Measurements from ENCODE around the gene GPI. TPM values are rescaled to one million over a fixed set of nuclear protein-coding genes. Genes with fewer than 3 reads are reported as not detected.

Gene GPI
- total RNA-seq, 2 experiments from 2014 or later, result 501 to 600 TPM

DNA sequence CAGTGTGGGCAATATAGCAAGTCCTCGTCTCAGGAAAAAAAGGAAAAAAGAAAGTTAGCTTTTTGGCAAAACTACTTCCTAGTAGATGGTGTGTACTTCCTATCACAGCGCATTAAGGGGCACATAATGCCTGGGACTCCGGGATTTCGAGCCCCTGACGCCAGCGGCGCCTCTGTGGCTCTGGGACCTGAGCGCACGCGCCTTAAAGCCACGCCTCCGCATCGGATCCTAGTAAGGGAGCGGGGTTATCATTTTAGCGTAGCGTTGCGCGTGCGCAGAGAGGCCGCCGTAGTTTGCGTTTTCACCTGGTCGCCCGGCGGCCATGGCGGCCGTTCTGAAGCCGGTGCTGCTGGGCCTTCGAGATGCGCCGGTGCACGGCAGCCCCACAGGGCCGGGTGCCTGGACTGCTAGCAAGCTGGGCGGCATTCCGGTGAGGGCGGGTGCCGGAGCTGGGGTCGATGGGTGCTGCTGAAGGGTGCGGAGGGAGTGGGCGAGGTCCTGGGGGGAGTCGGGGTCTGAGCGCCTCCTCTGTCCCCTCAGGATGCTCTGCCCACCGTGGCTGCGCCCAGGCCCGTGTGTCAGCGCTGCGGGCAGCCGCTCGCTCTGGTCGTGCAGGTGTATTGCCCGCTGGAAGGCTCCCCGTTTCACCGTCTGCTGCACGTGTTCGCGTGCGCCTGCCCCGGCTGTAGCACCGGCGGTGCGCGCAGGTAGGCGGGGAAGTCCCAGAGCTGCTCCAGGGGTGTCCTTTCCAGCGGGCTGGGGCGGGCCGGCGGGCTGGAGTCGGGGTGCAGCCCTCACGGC, 39.3 kb downstream of the GPI start, which contains the start of gene PDCD2L:
Gene PDCD2L (plus strand): TSS at position 291 of the 801 bp plus-strand sequence. CDS start 32 bp downstream, at position 323.
- peak; percentile 95 for DNase-seq
- no peaks in the 10 kb centered on the region for H3K9me3 Mint-ChIP-seq (ENCODE audit: low read depth)
- H3K27ac Mint-ChIP-seq, result peak within 1 kb of the TSS; percentile 79
- H3K4me1 Mint-ChIP-seq, result peaks cover 15% of the 10 kb centered on the region
- H3K36me3 Mint-ChIP-seq, result peaks cover 27% of the 10 kb centered on the region
- CTCF ChIA-PET, result interaction anchor here (1.2 to 4.9 kb wide), 3 partner anchors 24 to 58 kb away, joined by 3 to 18 read pairs (median 4); partner anchors contain the start of gene UBA2
- H3K27me3 Mint-ChIP-seq, result no peaks in the 10 kb centered on the region
- peak; percentile 97 for ATAC-seq
- H3K4me3 Mint-ChIP-seq, result peak within 1 kb of the TSS; percentile 81

DNA sequence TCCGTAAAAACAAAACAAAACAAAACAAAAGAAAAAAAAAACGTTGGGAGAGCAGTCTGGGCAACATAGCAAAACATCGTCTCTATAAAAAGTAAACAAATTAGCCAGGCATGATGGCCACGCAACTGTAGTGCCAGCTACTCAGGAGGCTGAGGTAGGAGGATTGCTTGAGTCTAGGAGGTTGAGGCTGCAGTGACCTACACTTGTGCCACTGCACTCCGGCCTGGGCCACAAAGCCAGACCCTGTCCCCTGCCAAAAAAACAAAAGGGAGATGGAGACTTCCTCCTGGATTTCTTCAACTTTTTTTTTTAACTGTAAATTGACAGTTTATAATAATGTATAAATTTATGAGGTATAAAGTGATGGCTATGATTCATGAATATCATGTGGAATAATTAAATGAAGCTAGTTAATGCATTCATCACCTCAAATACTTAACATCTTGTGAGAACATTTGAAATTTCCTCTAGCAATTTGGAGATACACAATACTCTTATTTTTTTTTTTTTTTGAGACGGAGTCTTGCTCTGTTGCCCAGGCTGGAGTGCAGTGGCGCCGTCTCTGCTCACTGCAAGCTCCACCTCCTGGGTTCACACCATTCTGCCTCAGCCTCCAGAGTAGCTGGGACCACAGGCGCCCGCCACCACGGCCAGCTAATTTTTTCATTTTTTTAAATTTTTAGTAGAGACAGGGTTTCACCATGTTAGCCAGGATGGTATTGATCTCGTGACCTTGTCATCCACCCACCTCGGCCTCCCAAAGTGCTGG, 41.1 kb downstream of the GPI start:
- no peaks in the 10 kb centered on the region for H3K9me3 Mint-ChIP-seq (ENCODE audit: low read depth)
- H3K4me3 Mint-ChIP-seq, result no peak overlapping the region
- ATAC-seq (no peak), DNase-seq (no peak)
- H3K27ac Mint-ChIP-seq, result no peak overlapping the region
- CTCF ChIA-PET, result interaction anchor here (0.6 to 4.9 kb wide), 2 partner anchors 24 to 305 kb away, joined by 3 to 18 read pairs; no protein-coding TSS in a partner anchor
- H3K4me1 Mint-ChIP-seq, result peaks cover 15% of the 10 kb centered on the region
- H3K27me3 Mint-ChIP-seq, result no peaks in the 10 kb centered on the region
- peaks cover 20% of the 10 kb centered on the region for H3K36me3 Mint-ChIP-seq

DNA sequence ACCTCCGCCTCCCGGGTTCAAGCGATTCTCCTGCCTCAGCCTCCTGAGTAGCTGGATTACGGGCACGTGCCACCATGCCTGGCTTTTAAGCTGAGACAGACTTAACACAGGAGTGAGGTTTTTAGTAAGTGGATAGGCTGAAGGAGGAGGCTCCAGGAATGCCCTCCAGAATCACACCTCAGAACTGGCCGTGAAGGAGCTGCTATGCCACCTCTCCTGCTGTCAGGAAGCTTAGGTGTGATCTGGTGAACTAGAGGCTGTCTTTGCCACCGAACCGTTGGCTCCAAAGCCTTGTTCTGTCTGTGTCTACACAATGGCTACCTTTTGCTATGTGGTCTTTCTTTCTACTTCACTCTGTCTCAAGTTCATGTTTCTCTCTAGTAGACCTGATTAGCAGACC, 43.4 kb downstream of the GPI start:
- ATAC-seq (no peak), DNase-seq (no peak)
- peaks cover 15% of the 10 kb centered on the region for H3K36me3 Mint-ChIP-seq
- peaks cover 15% of the 10 kb centered on the region for H3K4me1 Mint-ChIP-seq
- no peaks in the 10 kb centered on the region for H3K9me3 Mint-ChIP-seq (ENCODE audit: low read depth)
- CTCF ChIA-PET, result interaction anchor here (1.2 to 4.9 kb wide), 2 partner anchors 18 to 22 kb away, joined by 4 to 18 read pairs; no protein-coding TSS in a partner anchor
- no peak overlapping the region for H3K4me3 Mint-ChIP-seq
- H3K27ac Mint-ChIP-seq, result peak overlapping the region; percentile 15
- no peaks in the 10 kb centered on the region for H3K27me3 Mint-ChIP-seq

DNA sequence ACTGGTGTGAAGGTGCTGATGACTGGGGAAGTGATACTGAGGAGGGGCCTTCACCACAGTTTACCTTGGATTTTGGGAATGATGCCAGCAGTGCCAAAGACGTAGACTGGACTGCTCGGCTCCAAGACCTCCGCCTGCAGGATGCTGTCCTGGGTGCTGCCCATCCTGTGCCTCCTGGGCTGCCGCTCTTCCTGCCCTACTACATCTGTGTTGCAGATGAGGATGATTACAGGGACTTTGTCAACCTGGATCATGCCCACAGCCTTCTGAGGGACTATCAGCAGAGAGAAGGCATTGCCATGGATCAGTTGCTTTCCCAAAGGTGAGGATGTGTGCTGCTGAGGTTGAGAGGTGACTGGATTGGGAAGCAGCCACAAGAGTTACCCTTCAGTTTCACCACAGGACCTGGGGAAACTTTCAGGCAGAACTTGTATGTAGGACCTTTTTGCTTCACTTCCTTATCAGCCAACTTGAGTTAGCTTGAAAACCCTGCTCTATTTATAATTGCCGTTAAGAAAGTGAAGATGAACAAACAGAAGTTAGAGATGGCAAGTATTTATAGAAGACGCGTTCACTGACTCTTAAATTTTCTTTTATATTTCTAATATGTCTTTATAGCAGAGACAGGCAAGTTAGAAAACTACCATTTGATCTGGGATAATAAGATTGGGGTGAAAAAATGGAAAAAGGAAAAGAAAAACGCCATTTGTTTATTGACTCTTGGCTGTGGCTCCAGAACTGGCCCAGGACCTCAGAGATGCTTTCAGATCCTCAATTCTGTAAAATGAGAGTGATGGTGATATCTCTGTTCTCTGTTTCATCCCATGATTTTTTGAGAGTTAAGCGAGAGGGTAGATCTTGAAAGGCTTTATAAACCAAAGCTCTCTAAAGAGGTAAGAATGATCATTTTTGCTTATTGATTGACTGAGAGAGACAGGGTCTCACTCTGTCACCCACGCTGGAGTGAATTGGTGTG, 44.5 kb downstream of the GPI start:
- CTCF ChIA-PET, result interaction anchor here (4.9 kb wide), 1 partner anchor 21 kb away, joined by 18 read pairs; no protein-coding TSS in a partner anchor
- Mint-ChIP-seq H3K4me1 (peaks cover 12% of the 10 kb centered on the region), H3K4me3 (no peak overlapping the region), H3K36me3 (peaks cover 17% of the 10 kb centered on the region), H3K27me3 (no peaks in the 10 kb centered on the region), H3K9me3 (ENCODE audit: low read depth) (no peaks in the 10 kb centered on the region), H3K27ac (no peak overlapping the region)
- DNase-seq (no peak), ATAC-seq (no peak)

DNA sequence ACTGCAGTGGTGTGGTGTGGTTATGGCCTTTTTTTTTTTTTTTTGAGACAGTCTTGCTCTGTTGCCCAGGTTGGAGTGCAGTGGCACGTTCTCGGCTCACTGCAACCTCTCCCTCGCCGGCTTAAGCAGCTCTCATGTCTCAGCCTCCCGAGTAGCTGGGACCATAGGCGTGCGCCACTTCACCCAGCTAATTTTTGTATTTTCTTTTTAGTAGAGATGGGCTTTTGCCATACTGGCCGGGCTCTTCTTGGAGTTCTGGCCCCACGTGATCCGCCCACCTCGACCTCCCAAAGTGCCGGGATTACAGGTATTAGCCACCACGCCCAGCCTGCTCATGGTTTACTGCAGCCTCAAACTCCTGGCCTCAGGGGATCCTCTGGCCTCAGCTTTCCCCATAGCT, 46.2 kb downstream of the GPI start:
- Mint-ChIP-seq H3K36me3 (peaks cover 22% of the 10 kb centered on the region), H3K27me3 (no peaks in the 10 kb centered on the region), H3K4me3 (no peak overlapping the region), H3K27ac (no peak overlapping the region), H3K9me3 (ENCODE audit: low read depth) (no peaks in the 10 kb centered on the region), H3K4me1 (peaks cover 6% of the 10 kb centered on the region)
- ATAC-seq (no peak), DNase-seq (no peak)
- CTCF ChIA-PET, result interaction anchor here (1.0 to 1.5 kb wide), 2 partner anchors 16 to 19 kb away, joined by 3 to 6 read pairs; no protein-coding TSS in a partner anchor

DNA sequence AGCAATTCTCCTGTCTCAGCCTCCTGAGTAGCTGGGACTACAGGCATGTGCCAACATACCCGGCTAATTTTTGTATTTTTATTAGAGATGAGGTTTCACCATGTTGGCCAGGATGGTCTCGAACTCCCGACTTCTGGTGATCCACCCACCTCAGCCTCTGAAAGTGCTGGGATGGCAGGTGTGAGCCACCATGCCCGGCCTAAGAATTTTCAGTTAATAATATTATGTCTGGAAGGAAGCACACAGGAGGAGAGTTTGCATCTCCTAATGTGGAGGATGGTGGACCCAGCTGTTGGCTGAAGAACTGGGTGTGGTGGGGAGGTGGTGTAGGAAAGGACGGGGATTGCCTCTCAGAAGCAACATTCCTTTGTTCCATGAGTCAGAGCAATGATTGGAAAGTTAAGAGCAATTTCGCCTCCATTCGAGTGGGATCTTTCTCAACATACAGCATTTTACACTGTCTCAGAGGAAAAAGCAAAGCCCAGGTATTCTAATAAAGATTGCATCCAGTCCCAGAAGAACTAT, 51.1 kb downstream of the GPI start:
- Mint-ChIP-seq H3K4me1 (no peaks in the 10 kb centered on the region), H3K36me3 (peaks cover 14% of the 10 kb centered on the region), H3K9me3 (ENCODE audit: low read depth) (no peaks in the 10 kb centered on the region), H3K4me3 (no peak overlapping the region), H3K27ac (no peak overlapping the region), H3K27me3 (no peaks in the 10 kb centered on the region)
- ATAC-seq, result no peak
- no peak for DNase-seq
- CTCF ChIA-PET, result no interaction called here

DNA sequence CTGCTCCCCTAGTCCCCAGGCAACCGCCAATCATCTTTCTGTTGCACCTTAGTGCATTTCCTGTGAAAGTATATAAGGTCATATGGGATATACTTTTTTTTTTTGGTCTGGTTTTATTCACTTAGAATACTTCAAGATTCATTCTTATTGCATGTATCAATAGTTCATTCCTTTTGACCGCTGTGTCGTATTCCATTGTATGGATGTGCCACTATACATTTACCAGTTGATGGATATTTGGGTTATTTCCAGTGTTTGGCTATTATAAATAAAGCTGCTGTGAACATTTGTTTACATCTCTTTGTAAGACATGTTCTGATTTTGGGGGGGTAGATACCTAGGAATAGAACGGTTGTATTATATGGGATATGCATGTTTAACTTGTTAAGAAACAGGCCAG, 53.3 kb downstream of the GPI start:
- DNase-seq (no peak), ATAC-seq (no peak)
- peaks cover 16% of the 10 kb centered on the region for H3K36me3 Mint-ChIP-seq
- H3K27me3 Mint-ChIP-seq, result no peaks in the 10 kb centered on the region
- no peaks in the 10 kb centered on the region for H3K9me3 Mint-ChIP-seq (ENCODE audit: low read depth)
- H3K4me1 Mint-ChIP-seq, result no peaks in the 10 kb centered on the region
- no peak overlapping the region for H3K27ac Mint-ChIP-seq
- no peak overlapping the region for H3K4me3 Mint-ChIP-seq
- CTCF ChIA-PET, result interaction anchor here (1.4 kb wide), 1 partner anchor 9 kb away, joined by 3 read pairs; no protein-coding TSS in a partner anchor

DNA sequence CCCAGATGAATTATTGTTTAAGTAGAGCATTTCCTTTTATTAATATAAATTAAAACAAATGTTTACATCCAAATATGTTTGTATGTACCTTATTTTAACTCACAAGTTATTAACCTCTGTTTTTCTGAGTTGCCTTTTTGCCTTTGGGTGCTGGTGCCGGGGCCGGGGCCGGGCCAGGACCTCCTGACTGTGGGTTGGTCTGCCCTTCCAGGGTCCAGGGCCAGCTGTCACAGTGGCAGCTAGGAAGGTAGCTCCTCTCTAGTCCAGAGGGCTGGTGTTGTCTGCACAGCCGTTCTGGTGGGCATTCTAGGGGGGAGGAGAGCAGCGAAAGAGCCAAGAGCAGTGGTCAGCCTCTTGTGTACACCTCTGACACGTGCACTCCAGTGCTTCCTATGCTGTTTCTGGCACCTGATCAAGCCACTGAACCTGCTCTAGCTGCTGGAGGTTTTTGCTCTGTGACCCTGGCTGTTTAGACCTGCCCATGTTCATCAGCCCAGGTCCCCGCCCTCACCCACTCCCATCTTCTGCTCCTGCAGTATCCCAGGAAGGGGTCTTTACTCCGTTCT, 61.2 kb downstream of the GPI start:
- H3K4me3 Mint-ChIP-seq, result no peak overlapping the region
- H3K36me3 Mint-ChIP-seq, result peaks cover 18% of the 10 kb centered on the region
- DNase-seq, result no peak
- peaks cover 18% of the 10 kb centered on the region for H3K4me1 Mint-ChIP-seq
- no peaks in the 10 kb centered on the region for H3K9me3 Mint-ChIP-seq (ENCODE audit: low read depth)
- CTCF ChIA-PET, result interaction anchor here (1.1 to 1.9 kb wide), 3 partner anchors 9 to 68 kb away, joined by 3 to 6 read pairs (median 3); no protein-coding TSS in a partner anchor
- H3K27me3 Mint-ChIP-seq, result no peaks in the 10 kb centered on the region
- peak overlapping the region; percentile 34 for H3K27ac Mint-ChIP-seq
- ATAC-seq, result no peak

DNA sequence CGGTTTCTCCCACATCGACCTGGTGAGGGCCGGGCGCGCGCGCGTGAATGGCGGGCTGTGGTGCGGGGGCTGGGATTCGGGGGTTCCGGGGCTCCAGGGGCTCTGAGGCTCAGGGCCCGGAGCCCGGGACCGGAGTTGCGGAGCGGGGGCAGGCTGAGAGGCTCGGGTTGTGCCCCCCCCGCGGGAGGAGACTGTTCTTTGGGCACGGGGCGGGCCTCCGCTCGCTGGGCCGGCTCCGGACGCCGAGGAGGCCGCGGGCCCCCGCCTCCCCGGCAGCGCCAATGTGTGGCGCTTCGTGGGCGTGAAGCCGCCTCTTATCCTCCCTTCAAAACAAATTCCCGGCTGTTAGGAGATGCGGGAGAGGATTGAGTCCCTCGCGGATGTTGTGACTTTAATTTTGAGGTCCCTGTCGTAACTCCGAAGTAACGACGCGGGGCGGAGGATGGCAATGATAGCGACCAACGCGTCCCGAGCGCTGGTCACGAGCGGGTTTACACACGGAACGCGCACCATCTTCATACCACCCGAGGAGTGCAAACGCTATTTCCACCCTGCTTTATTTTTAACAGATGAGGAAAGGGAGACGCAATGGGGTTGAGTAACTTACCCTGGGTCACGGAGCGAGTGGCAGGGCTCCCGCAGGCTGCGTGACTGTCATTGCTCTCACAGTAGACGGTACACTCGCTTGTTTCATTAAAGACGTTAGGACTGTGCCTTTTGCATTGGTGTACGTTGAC, 63.7 kb downstream of the GPI start:
- CTCF ChIA-PET, result interaction anchor here (0.6 to 1.8 kb wide), 6 partner anchors 9 to 1037 kb away, joined by 3 to 6 read pairs (median 4); no protein-coding TSS in a partner anchor

DNA sequence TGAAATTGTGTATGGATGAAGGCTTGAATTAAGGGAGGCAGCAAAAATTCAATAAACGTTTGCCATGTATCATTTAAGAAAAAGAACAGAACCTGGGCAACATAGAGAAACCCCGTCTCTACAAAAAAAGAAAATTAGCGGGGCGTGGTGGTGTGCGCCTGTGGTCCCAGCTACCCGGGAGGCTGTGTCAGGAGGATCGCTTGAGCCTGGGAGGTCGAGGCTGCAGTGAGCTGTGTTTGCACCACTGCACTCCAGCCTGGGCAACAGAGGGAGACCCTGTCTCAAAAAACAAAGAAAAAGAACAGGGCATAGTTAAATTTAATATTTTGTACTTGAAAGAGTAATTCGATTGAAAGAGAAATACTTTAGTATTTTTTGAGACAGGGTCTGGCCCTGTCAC, 64.6 kb downstream of the GPI start:
- no peak for ATAC-seq
- Mint-ChIP-seq H3K27ac (peak overlapping the region; percentile 91), H3K27me3 (no peaks in the 10 kb centered on the region), H3K36me3 (peaks cover 29% of the 10 kb centered on the region), H3K4me1 (peaks cover 32% of the 10 kb centered on the region), H3K4me3 (peak overlapping the region; percentile 89), H3K9me3 (ENCODE audit: low read depth) (no peaks in the 10 kb centered on the region)
- no peak for DNase-seq
- CTCF ChIA-PET, result interaction anchor here (1.0 to 1.9 kb wide), 6 partner anchors 13 to 70 kb away, joined by 3 to 18 read pairs (median 4); partner anchors contain the start of gene PDCD2L

More for the DNA sequence above, 63.7 kb downstream of the GPI start:
- Mint-ChIP-seq H3K4me1 (peaks cover 29% of the 10 kb centered on the region), H3K27me3 (no peaks in the 10 kb centered on the region), H3K36me3 (peaks cover 26% of the 10 kb centered on the region), H3K27ac (peak overlapping the region; percentile 91), H3K4me3 (peak overlapping the region; percentile 89), H3K9me3 (ENCODE audit: low read depth) (no peaks in the 10 kb centered on the region)
- ATAC-seq (peak; percentile 69), DNase-seq (peak; percentile 59)
